ENCODE data around the gene SLC8A1.

GRCh38 chr2:40299781-40300180 is 152.1 kb downstream of the SLC8A1 start:
- no peak for TF ChIP-seq CTCF (IDR thresholded peaks at IDR 0.05)
- no peak for TF ChIP-seq EZH2 (IDR thresholded peaks at IDR 0.05; ENCODE audit: borderline replicate concordance, insufficient read depth, low read depth, low read length, poor library complexity, severe bottlenecking)

Measured in B cell (primary cell).